ENCODE results near the gene RGL3.
"Not testable (repeated sequence)": the region's sequence is repeated elsewhere in the genome, so short reads cannot be mapped to it uniquely, and the experiment has no call there.

The RGL3 gene

GRCh38 chr19:11418549-11419506 lies at the start of gene RGL3:
RGL3 (minus strand) TSS chr19:11419314; CDS start chr19:11419278, 36 bp downstream.
- Histone ChIP-seq H3K9me3 (ENCODE audit: control insufficient read depth, insufficient read depth, low read length) (no peaks in the 10 kb centered on the region), H3K36me3 (ENCODE audit: control insufficient read depth, insufficient read depth, low read length) (0 out of 2 replicates have a peak, but pooled peaks cover 3% of the 10 kb centered on the region), H3K27me3 (ENCODE audit: control insufficient read depth, insufficient read depth, low read length) (peaks cover 27% of the 10 kb centered on the region), H3K9ac (ENCODE audit: low read depth, low read length) (peak within 1 kb of the TSS; percentile 22; the same call in 1 of the 2 replicates), H3K27ac (ENCODE audit: low read depth, low read length) (peak within 1 kb of the TSS; percentile 66), H3K4me1 (ENCODE audit: control insufficient read depth, insufficient read depth, low read length) (peaks cover 6% of the 10 kb centered on the region; the same call in 1 of the 2 replicates), H3K4me3 (ENCODE audit: low read depth, low read length) (peak within 1 kb of the TSS; percentile 81)

- not testable (repeated sequence) for H3K27ac ChIP-seq (ENCODE audit: low read depth, low read length); H3K4me3 ChIP-seq (ENCODE audit: low read depth, low read length); H3K4me1 ChIP-seq (ENCODE audit: control insufficient read depth, insufficient read depth, low read length); H3K9ac ChIP-seq (ENCODE audit: low read depth, low read length); H3K9me3 ChIP-seq (ENCODE audit: control insufficient read depth, insufficient read depth, low read length); H3K36me3 ChIP-seq (ENCODE audit: control insufficient read depth, insufficient read depth, low read length); H3K27me3 ChIP-seq (ENCODE audit: control insufficient read depth, insufficient read depth, low read length)
Measured at GRCh38 chr19:11468266-11468845, 49.2 kb upstream of the RGL3 start.

- H3K4me3 ChIP-seq (ENCODE audit: low read depth, low read length), result no peak overlapping the region
- no peak overlapping the region for H3K27ac ChIP-seq (ENCODE audit: low read depth, low read length)
- no peaks in the 10 kb centered on the region for H3K9me3 ChIP-seq (ENCODE audit: control insufficient read depth, insufficient read depth, low read length)
- 0 out of 2 replicates have a peak, but pooled peaks cover 2% of the 10 kb centered on the region for H3K4me1 ChIP-seq (ENCODE audit: control insufficient read depth, insufficient read depth, low read length)
- H3K27me3 ChIP-seq (ENCODE audit: control insufficient read depth, insufficient read depth, low read length), result no peaks in the 10 kb centered on the region
- H3K36me3 ChIP-seq (ENCODE audit: control insufficient read depth, insufficient read depth, low read length), result no peaks in the 10 kb centered on the region
- no peak overlapping the region for H3K9ac ChIP-seq (ENCODE audit: low read depth, low read length)
Measured at GRCh38 chr19:11465600-11465999, 46.5 kb upstream of the RGL3 start.

GRCh38 chr19:11464333-11465265 lies 45.5 kb upstream of the RGL3 start:
- Histone ChIP-seq H3K4me1 (ENCODE audit: control insufficient read depth, insufficient read depth, low read length) (0 out of 2 replicates have a peak, but pooled peaks cover 2% of the 10 kb centered on the region), H3K27ac (ENCODE audit: low read depth, low read length) (no peak overlapping the region), H3K36me3 (ENCODE audit: control insufficient read depth, insufficient read depth, low read length) (no peaks in the 10 kb centered on the region), H3K9me3 (ENCODE audit: control insufficient read depth, insufficient read depth, low read length) (no peaks in the 10 kb centered on the region), H3K27me3 (ENCODE audit: control insufficient read depth, insufficient read depth, low read length) (no peaks in the 10 kb centered on the region), H3K9ac (ENCODE audit: low read depth, low read length) (no peak overlapping the region), H3K4me3 (ENCODE audit: low read depth, low read length) (no peak overlapping the region)

- Histone ChIP-seq H3K27me3 (ENCODE audit: control insufficient read depth, insufficient read depth, low read length) (no peaks in the 10 kb centered on the region), H3K4me1 (ENCODE audit: control insufficient read depth, insufficient read depth, low read length) (0 out of 2 replicates have a peak, but pooled peaks cover 2% of the 10 kb centered on the region), H3K4me3 (ENCODE audit: low read depth, low read length) (no peak overlapping the region), H3K36me3 (ENCODE audit: control insufficient read depth, insufficient read depth, low read length) (no peaks in the 10 kb centered on the region), H3K27ac (ENCODE audit: low read depth, low read length) (no peak overlapping the region), H3K9me3 (ENCODE audit: control insufficient read depth, insufficient read depth, low read length) (no peaks in the 10 kb centered on the region), H3K9ac (ENCODE audit: low read depth, low read length) (no peak overlapping the region)
Measured at GRCh38 chr19:11463391-11463790, 44.3 kb upstream of the RGL3 start.

GRCh38 chr19:11461453-11461852 lies 42.3 kb upstream of the RGL3 start:
- peaks cover 6% of the 10 kb centered on the region; the same call in 1 of the 2 replicates for H3K4me1 ChIP-seq (ENCODE audit: control insufficient read depth, insufficient read depth, low read length)
- no peak overlapping the region for H3K4me3 ChIP-seq (ENCODE audit: low read depth, low read length)
- no peaks in the 10 kb centered on the region for H3K9me3 ChIP-seq (ENCODE audit: control insufficient read depth, insufficient read depth, low read length)
- H3K27me3 ChIP-seq (ENCODE audit: control insufficient read depth, insufficient read depth, low read length), result no peaks in the 10 kb centered on the region
- H3K27ac ChIP-seq (ENCODE audit: low read depth, low read length), result no peak overlapping the region
- no peaks in the 10 kb centered on the region for H3K36me3 ChIP-seq (ENCODE audit: control insufficient read depth, insufficient read depth, low read length)
- no peak overlapping the region for H3K9ac ChIP-seq (ENCODE audit: low read depth, low read length)

- Histone ChIP-seq H3K9ac (ENCODE audit: low read depth, low read length) (no peak overlapping the region), H3K27ac (ENCODE audit: low read depth, low read length) (no peak overlapping the region), H3K4me1 (ENCODE audit: control insufficient read depth, insufficient read depth, low read length) (peaks cover 4% of the 10 kb centered on the region; the same call in 1 of the 2 replicates), H3K36me3 (ENCODE audit: control insufficient read depth, insufficient read depth, low read length) (no peaks in the 10 kb centered on the region), H3K9me3 (ENCODE audit: control insufficient read depth, insufficient read depth, low read length) (no peaks in the 10 kb centered on the region), H3K27me3 (ENCODE audit: control insufficient read depth, insufficient read depth, low read length) (no peaks in the 10 kb centered on the region), H3K4me3 (ENCODE audit: low read depth, low read length) (no peak overlapping the region)
Measured at GRCh38 chr19:11460207-11460606, 41.1 kb upstream of the RGL3 start.

GRCh38 chr19:11458912-11459311 lies 39.8 kb upstream of the RGL3 start:
- not testable (repeated sequence) for H3K27ac ChIP-seq (ENCODE audit: low read depth, low read length); H3K4me1 ChIP-seq (ENCODE audit: control insufficient read depth, insufficient read depth, low read length); H3K4me3 ChIP-seq (ENCODE audit: low read depth, low read length); H3K27me3 ChIP-seq (ENCODE audit: control insufficient read depth, insufficient read depth, low read length); H3K9me3 ChIP-seq (ENCODE audit: control insufficient read depth, insufficient read depth, low read length); H3K36me3 ChIP-seq (ENCODE audit: control insufficient read depth, insufficient read depth, low read length); H3K9ac ChIP-seq (ENCODE audit: low read depth, low read length)

- Histone ChIP-seq H3K27ac (ENCODE audit: low read depth, low read length) (no peak overlapping the region), H3K9ac (ENCODE audit: low read depth, low read length) (no peak overlapping the region), H3K36me3 (ENCODE audit: control insufficient read depth, insufficient read depth, low read length) (no peaks in the 10 kb centered on the region), H3K4me3 (ENCODE audit: low read depth, low read length) (no peak overlapping the region), H3K4me1 (ENCODE audit: control insufficient read depth, insufficient read depth, low read length) (peaks cover 6% of the 10 kb centered on the region; the same call in 1 of the 2 replicates), H3K27me3 (ENCODE audit: control insufficient read depth, insufficient read depth, low read length) (no peaks in the 10 kb centered on the region), H3K9me3 (ENCODE audit: control insufficient read depth, insufficient read depth, low read length) (no peaks in the 10 kb centered on the region)
Measured at GRCh38 chr19:11458236-11458900, 39.3 kb upstream of the RGL3 start.

- Histone ChIP-seq H3K4me1 (ENCODE audit: control insufficient read depth, insufficient read depth, low read length) (peaks cover 7% of the 10 kb centered on the region; the same call in 1 of the 2 replicates), H3K4me3 (ENCODE audit: low read depth, low read length) (no peak overlapping the region), H3K27me3 (ENCODE audit: control insufficient read depth, insufficient read depth, low read length) (no peaks in the 10 kb centered on the region), H3K27ac (ENCODE audit: low read depth, low read length) (no peak overlapping the region), H3K9ac (ENCODE audit: low read depth, low read length) (no peak overlapping the region), H3K36me3 (ENCODE audit: control insufficient read depth, insufficient read depth, low read length) (no peaks in the 10 kb centered on the region), H3K9me3 (ENCODE audit: control insufficient read depth, insufficient read depth, low read length) (no peaks in the 10 kb centered on the region)
Measured at GRCh38 chr19:11457831-11458230, 38.7 kb upstream of the RGL3 start.
